Stimulated activated CD8-positive, alpha-beta memory T cell treated with anti-CD3 and anti-CD28 coated beads, Interleukin-12 subunit alpha, Interleukin-12 subunit beta, amount 100 ng/mL, for 24 hours (primary cell): Measurements from ENCODE around the gene NBPF20.
"Not testable (repeated sequence)": the region's sequence is repeated elsewhere in the genome, so short reads cannot be mapped to it uniquely, and the experiment has no call there.

Experiments
- DNase-seq: peaks from one replicate; pipeline ENCODE4 v3.0.0-alpha.2; 2020; ENCODE audit errors: extremely low read depth

Gene NBPF20

DNA sequence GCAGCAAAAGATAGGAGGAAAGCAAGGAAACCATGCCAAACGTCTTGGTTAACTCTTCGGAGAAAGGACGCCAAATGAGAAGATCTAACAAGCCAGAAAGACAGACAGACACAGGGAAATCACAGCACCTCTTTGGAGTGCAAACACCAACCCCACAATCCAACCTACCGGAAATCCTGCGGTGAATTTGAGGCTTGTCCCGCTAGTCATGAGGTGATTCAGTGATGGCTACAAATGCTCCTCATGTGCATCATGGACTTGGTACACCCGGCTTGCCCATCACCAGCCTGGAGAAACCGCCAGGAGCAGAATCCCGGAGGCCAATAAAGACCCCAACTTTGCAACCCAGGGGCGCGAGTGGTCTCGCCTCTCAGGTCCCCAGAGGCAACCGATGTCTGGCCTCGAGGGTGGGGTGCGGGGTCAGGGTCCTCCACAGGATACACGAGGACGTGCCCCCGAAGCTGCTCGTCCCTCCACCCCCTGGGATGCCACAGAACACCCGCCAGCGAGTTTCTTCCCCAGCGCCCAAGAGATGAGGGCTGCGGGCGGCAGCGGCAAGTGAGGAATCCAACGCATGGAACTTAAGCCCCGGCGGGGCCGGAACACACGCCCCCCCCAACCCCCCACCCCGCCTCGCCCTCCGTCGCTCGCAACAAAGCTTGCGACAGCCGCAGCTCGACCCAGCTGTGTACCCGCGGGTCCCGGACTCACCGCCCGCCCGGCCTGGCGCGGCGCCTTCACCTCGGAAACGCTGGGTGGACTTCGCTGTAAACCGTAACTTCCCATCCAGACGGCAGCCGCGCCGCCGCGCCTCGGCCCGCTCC lies 579 bp downstream of the NBPF20 start:
- DNase-seq = not testable (repeated sequence)

GRCh38 chr1:145415149-145415548 lies 10.3 kb downstream of the NBPF20 start:
- not testable (repeated sequence) for DNase-seq

DNA sequence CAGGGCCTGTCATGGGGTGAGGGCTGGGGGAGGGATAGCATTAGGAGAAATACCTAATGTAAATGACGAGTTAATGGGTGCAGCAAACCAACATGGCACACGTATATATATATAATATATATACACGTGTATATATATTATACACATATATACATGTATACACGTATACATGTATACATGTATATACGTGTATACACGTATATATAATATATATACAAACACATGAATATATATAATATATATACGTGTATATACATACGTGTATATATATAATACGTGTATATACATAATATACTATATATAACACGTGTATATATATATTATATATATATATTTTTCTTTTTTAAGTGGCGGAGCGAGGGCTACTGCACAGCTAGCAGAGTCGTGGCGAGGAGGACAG lies 18.1 kb downstream of the NBPF20 start:
- not testable (repeated sequence) for DNase-seq

DNA sequence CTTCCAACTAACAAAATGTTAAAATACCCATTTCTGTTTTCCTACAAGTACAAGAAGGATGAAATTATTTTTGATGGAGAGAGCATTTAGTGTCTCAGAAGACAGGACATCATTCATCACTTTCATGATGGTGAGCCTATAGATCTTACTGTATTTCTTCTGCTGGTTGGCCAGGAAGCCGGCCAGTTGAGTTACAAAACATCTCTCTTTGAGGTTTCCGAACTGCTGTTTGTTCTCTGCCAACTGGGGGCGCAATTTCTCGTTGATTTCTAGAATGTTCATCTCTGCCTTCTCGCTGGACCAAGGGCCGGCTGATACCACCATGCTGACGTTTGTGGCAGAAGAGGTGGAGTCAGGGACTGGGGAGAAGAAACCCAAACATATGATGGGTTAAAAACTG lies 20.5 kb downstream of the NBPF20 start:
- not testable (repeated sequence) for DNase-seq

DNA sequence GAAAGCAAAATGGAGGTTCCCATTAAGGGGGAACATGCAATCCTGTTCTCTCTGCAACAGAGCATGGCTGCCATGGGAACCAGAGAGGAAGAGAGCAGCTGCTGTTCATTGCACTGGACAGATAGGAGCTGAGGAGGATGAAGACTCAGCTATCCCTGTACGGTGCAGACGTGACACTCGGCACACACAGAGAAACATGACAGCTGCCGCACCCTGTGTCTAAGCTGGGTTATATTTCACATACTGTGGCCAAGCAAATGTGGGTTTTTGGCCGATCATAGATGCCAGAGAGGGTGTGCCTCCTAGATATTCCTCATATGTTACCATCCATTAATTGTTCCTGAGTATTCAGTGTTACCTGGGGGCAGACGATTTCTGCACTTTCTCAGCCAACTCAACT lies 24.7 kb downstream of the NBPF20 start:
- DNase-seq = not testable (repeated sequence)
